H9 (cell line): ENCODE results near the gene ANKRD13A. TPM values are rescaled to one million over a fixed set of nuclear protein-coding genes. Genes with fewer than 3 reads are reported as not detected.

Experiments
- DNase-seq: peaks from one replicate; pipeline ENCODE4 v3.0.0-alpha.2; 2017
- H2AFZ ChIP-seq: one replicate; pipeline ENCODE4 v1.6.1; 2013; ENCODE audit warnings: mild to moderate bottlenecking, low read length, control low read depth, moderate library complexity
- H2AK5ac ChIP-seq: 2 replicates; pipeline ENCODE4 v1.6.1; 2013; ENCODE audit warnings: low read length, control low read depth, mixed read lengths; ENCODE audit not compliant: insufficient read length
- H2BK120ac ChIP-seq: one replicate; pipeline ENCODE4 v1.6.1; 2013; ENCODE audit warnings: low read depth, mild to moderate bottlenecking, low read length, control low read depth, inconsistent platforms; ENCODE audit not compliant: poor library complexity, severe bottlenecking
- H2BK12ac ChIP-seq: 2 replicates; pipeline ENCODE4 v1.6.1; 2013; ENCODE audit warnings: low read length, control low read depth, mixed read lengths, low read depth; ENCODE audit not compliant: insufficient read length
- H2BK15ac ChIP-seq: 2 replicates; pipeline ENCODE4 v1.6.1; 2013; ENCODE audit warnings: low read depth, low read length, control low read depth
- H2BK20ac ChIP-seq: one replicate; pipeline ENCODE4 v1.6.1; 2013; ENCODE audit warnings: low read depth, mild to moderate bottlenecking, low read length, control low read depth, inconsistent platforms; ENCODE audit not compliant: poor library complexity, severe bottlenecking
- H2BK5ac ChIP-seq: 2 replicates; pipeline ENCODE4 v1.6.1; 2013; ENCODE audit warnings: low read length, control low read depth, mixed read lengths; ENCODE audit not compliant: insufficient read length
- H3K14ac ChIP-seq: 2 replicates; pipeline ENCODE4 v1.6.1; 2013; ENCODE audit warnings: low read length, control low read depth; ENCODE audit not compliant: insufficient read depth
- H3K18ac ChIP-seq: 2 replicates; pipeline ENCODE4 v1.6.1; 2013; ENCODE audit warnings: low read depth, mild to moderate bottlenecking, mixed read lengths, low read length, control low read depth; ENCODE audit not compliant: insufficient read length
- H3K23ac ChIP-seq: 2 replicates; pipeline ENCODE4 v1.6.1; 2013; ENCODE audit warnings: low read length, control low read depth, mixed read lengths, low read depth; ENCODE audit not compliant: insufficient read length
- H3K23me2 ChIP-seq: 2 replicates; pipeline ENCODE4 v1.6.1; 2013; ENCODE audit warnings: low read depth, mild to moderate bottlenecking, mixed read lengths, low read length, control low read depth; ENCODE audit not compliant: insufficient read length, poor library complexity, severe bottlenecking
- H3K27ac ChIP-seq: 2 replicates; pipeline ENCODE4 v1.5.1; 2013; ENCODE audit warnings: low read length, control low read depth, mixed read lengths, low read depth; ENCODE audit not compliant: insufficient read length
- H3K27me3 ChIP-seq: 2 replicates; pipeline ENCODE4 v1.6.1; 2013; ENCODE audit warnings: low read length, control low read depth, inconsistent platforms; ENCODE audit not compliant: insufficient read depth
- H3K4ac ChIP-seq: 2 replicates; pipeline ENCODE4 v1.6.1; 2013; ENCODE audit warnings: low read depth, mild to moderate bottlenecking, control low read depth, inconsistent platforms, low read length, moderate library complexity
- H3K4me1 ChIP-seq: 2 replicates; pipeline ENCODE4 v1.6.1; 2013; ENCODE audit warnings: low read length, control low read depth, inconsistent platforms; ENCODE audit not compliant: insufficient read depth
- H3K4me2 ChIP-seq: 2 replicates; pipeline ENCODE4 v1.6.1; 2013; ENCODE audit warnings: low read length, control low read depth, mixed read lengths; ENCODE audit not compliant: insufficient read length, insufficient read depth
- H3K56ac ChIP-seq: 2 replicates; pipeline ENCODE4 v1.6.1; 2013; ENCODE audit warnings: low read depth, mild to moderate bottlenecking, mixed read lengths, low read length, control low read depth; ENCODE audit not compliant: insufficient read length
- H3K79me1 ChIP-seq: 2 replicates; pipeline ENCODE4 v1.6.1; 2013; ENCODE audit warnings: low read depth, mild to moderate bottlenecking, moderate library complexity, low read length, control low read depth, inconsistent platforms; ENCODE audit not compliant: insufficient read depth, poor library complexity, severe bottlenecking
- H3K79me2 ChIP-seq: 2 replicates; pipeline ENCODE4 v1.6.1; 2013; ENCODE audit warnings: low read length, control low read depth, inconsistent platforms; ENCODE audit not compliant: insufficient read depth
- H3K9ac ChIP-seq: 2 replicates; pipeline ENCODE4 v1.6.1; 2013; ENCODE audit warnings: low read length, control low read depth, mixed read lengths; ENCODE audit not compliant: insufficient read length; ENCODE audit errors: extremely low read depth
- H3K9me3 ChIP-seq: one replicate; pipeline ENCODE4 v1.6.1; 2013; ENCODE audit warnings: low read depth, low read length, inconsistent platforms; ENCODE audit not compliant: control insufficient read depth
- H3T11ph ChIP-seq: one replicate; pipeline ENCODE4 v1.6.1; 2013; ENCODE audit warnings: mild to moderate bottlenecking, low read length, control low read depth, inconsistent platforms
- H4K20me1 ChIP-seq: one replicate; pipeline ENCODE4 v1.6.1; 2013; ENCODE audit not compliant: control insufficient read depth, insufficient read length, insufficient read depth
- H4K5ac ChIP-seq: 2 replicates; pipeline ENCODE4 v1.6.1; 2013; ENCODE audit warnings: low read depth, mild to moderate bottlenecking, mixed read lengths, low read length, control low read depth; ENCODE audit not compliant: insufficient read length
- H4K8ac ChIP-seq: replicated peaks from 2 replicates; pipeline ENCODE4 v1.6.1; 2013; ENCODE audit warnings: low read length, control low read depth, mixed read lengths, low read depth; ENCODE audit not compliant: insufficient read length
- H4K91ac ChIP-seq: 2 replicates; pipeline ENCODE4 v1.6.1; 2013; ENCODE audit warnings: low read depth, mild to moderate bottlenecking, moderate library complexity, mixed read lengths, low read length, control low read depth; ENCODE audit not compliant: insufficient read length
- H3K27ac Mint-ChIP-seq, 3 experiments: 2 replicates in 2 of 3; 3 replicates in 1 of 3; pipeline ENCODE4 v1.8.0; 2020 to 2021; ENCODE audit warnings: mixed read lengths in 3 of 3, mild to moderate bottlenecking in 1 of 3, moderate library complexity in 1 of 3
- H3K27me3 Mint-ChIP-seq: 2 replicates; pipeline ENCODE4 v1.8.0; 2021; ENCODE audit warnings: low read depth, mild to moderate bottlenecking, moderate library complexity, mixed read lengths
- H3K36me3 Mint-ChIP-seq, 3 experiments: 2 replicates in 2 of 3; 3 replicates in 1 of 3; pipeline ENCODE4 v1.8.0; 2020 to 2021; ENCODE audit warnings: low read depth in 3 of 3, mixed read lengths in 3 of 3; ENCODE audit not compliant: insufficient read depth in 1 of 3
- H3K4me1 Mint-ChIP-seq, 2 experiments: 2 replicates each; pipeline ENCODE4 v1.8.0; 2020; ENCODE audit warnings: mixed read lengths in 2 of 2
- H3K4me3 Mint-ChIP-seq, 2 experiments: 2 replicates in 1 of 2; 3 replicates in 1 of 2; pipeline ENCODE4 v1.8.0; 2020 to 2021; ENCODE audit warnings: mild to moderate bottlenecking in 2 of 2, mixed read lengths in 2 of 2, moderate library complexity in 1 of 2
- H3K9me3 Mint-ChIP-seq, 2 experiments: 2 replicates in 1 of 2; 3 replicates in 1 of 2; pipeline ENCODE4 v1.8.0; 2020; ENCODE audit warnings: mild to moderate bottlenecking in 2 of 2, mixed read lengths in 2 of 2, moderate library complexity in 1 of 2
- WGBS: extraction: QIAGEN DNeasy Blood & Tissue Kit; methylation state at CpG from one replicate; pipeline ENCODE4 v1.1.7; 2013; ENCODE audit warnings: missing lambda C conversion rate, low lambda C conversion rate, mixed read lengths; ENCODE audit not compliant: insufficient read length; ENCODE audit errors: extremely low coverage; 5-methylcytosine and 5-hydroxymethylcytosine counted together
- total RNA-seq: library from RNA; stranded (reverse); gene quantifications from 2 replicates; pipeline ENCODE4 v1.2.1, GENCODE V29; 2021
- TF ChIP-seq, protein P1 (sequence below): fragments of 200-600 bp; sonication (generic); conservative IDR thresholded peaks from 3 replicates; pipeline ENCODE4 v1.8.0; 2021; ENCODE audit warnings: antibody characterized with exemption, mild to moderate bottlenecking

The ANKRD13A gene
- total RNA-seq, 1 experiment from 2014 or later: 18.0 TPM

DNA sequence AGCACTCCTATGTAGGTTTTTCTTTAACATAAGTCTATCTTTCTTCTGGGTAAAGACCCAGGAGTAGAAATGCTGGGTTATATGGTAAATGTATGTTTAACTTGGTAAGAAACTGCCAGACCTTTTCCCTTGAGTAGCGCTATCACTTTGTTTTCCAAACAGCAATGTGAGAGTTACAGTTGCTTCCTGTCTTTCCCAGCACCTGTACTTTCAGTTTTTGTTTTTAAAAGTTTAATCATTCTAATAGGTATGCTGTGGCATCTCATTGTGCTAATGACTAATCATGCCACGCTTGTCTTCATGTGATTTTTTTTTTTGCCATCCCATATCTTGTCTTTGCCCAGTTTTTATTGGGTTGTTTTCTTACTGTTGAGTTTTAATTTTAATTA, 31.2 kb upstream of the ANKRD13A start:
- no peak overlapping the region for H3K9ac ChIP-seq
- no peak overlapping the region for H3K4ac ChIP-seq
- H3K79me1 ChIP-seq: no peaks in the 10 kb centered on the region
- H3K14ac ChIP-seq: no peak overlapping the region
- H3T11ph ChIP-seq: no peak overlapping the region
- H3K23ac ChIP-seq: no peak overlapping the region
- Mint-ChIP-seq H3K4me3 (no peak overlapping the region), H3K9me3 (no peaks in the 10 kb centered on the region), H3K4me1 (peaks cover 2 to 3% of the 10 kb centered on the region in 2 experiments; a peak in 3 of 4 replicates), H3K27me3 (no peaks in the 10 kb centered on the region), H3K36me3 (peaks cover 2 to 31% (median 4%) of the 10 kb centered on the region in 3 experiments; a peak in 4 of 7 replicates), H3K27ac (no peak overlapping the region)
- no peaks in the 10 kb centered on the region for H4K20me1 ChIP-seq
- no peak overlapping the region for H4K5ac ChIP-seq
- H3K23me2 ChIP-seq: no peaks in the 10 kb centered on the region
- H2BK120ac ChIP-seq: no peak overlapping the region
- no peak overlapping the region for H3K18ac ChIP-seq
- H3K4me2 ChIP-seq: no peak overlapping the region
- no peak overlapping the region for H2AFZ ChIP-seq
- no peak overlapping the region for H2BK15ac ChIP-seq
- no peaks in the 10 kb centered on the region for H3K4me1 ChIP-seq
- H3K27ac ChIP-seq: no peak overlapping the region
- no peak overlapping the region for H3K56ac ChIP-seq
- WGBS: no CpG with 5 or more reads among the region's 2 CpGs
- no peak overlapping the region for H2BK20ac ChIP-seq
- no peak overlapping the region for H2BK5ac ChIP-seq
- H3K27me3 ChIP-seq: no peaks in the 10 kb centered on the region
- no peaks in the 10 kb centered on the region for H3K9me3 ChIP-seq
- no peak for DNase-seq
- no peak overlapping the region for H4K8ac ChIP-seq
- no peak overlapping the region for H4K91ac ChIP-seq
- TF ChIP-seq, protein P1, sequence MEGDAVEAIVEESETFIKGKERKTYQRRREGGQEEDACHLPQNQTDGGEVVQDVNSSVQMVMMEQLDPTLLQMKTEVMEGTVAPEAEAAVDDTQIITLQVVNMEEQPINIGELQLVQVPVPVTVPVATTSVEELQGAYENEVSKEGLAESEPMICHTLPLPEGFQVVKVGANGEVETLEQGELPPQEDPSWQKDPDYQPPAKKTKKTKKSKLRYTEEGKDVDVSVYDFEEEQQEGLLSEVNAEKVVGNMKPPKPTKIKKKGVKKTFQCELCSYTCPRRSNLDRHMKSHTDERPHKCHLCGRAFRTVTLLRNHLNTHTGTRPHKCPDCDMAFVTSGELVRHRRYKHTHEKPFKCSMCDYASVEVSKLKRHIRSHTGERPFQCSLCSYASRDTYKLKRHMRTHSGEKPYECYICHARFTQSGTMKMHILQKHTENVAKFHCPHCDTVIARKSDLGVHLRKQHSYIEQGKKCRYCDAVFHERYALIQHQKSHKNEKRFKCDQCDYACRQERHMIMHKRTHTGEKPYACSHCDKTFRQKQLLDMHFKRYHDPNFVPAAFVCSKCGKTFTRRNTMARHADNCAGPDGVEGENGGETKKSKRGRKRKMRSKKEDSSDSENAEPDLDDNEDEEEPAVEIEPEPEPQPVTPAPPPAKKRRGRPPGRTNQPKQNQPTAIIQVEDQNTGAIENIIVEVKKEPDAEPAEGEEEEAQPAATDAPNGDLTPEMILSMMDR: no peak
- H3K79me2 ChIP-seq: no peaks in the 10 kb centered on the region
- H2BK12ac ChIP-seq: no peak overlapping the region
- no peak overlapping the region for H2AK5ac ChIP-seq
